K562 (cell line): Measurements from ENCODE around the gene SPTBN5. TPM values are rescaled to one million over a fixed set of nuclear protein-coding genes. Genes with fewer than 3 reads are reported as not detected.

Source experiments
- ATAC-seq: fragments of 200-7000 bp; cut with Tn5 transposase; 3 replicates; pipeline ENCODE4 v1.9.1; 2020; ENCODE audit warnings: moderate library complexity
- BruUV-seq: library from RNA; stranded (reverse); fragments of 400-500 nt; replicated peaks from 2 replicates; lab custom pipeline; 2021; lab: Mats Ljungman, UMichigan
- CTCF ChIA-PET: fragments of 300-600 bp; formaldehyde crosslinking; extraction: SDS; loops from one replicate; lab custom pipeline; 2021; ENCODE audit warnings: low intra/inter-chr PET ratio; lab: Yijun Ruan, JAX
- POLR2A ChIA-PET: fragments of 300-600, 350-650 bp; sonication (Branson Sonifier 250); formaldehyde crosslinking; extraction: SDS; loops from one replicate; lab custom pipeline; 2021; ENCODE audit warnings: antibody characterized with exemption, inconsistent platforms; lab: Yijun Ruan, JAX
- DNase-seq, 4 experiments: peaks; one replicate each; pipeline versions ENCODE4 v3.0.0 to v3.0.0-alpha.2; 2011 to 2018; ENCODE audit warnings: low spot score in 3 of 4, mixed read lengths in 3 of 4; ENCODE audit errors: extremely low read depth in 1 of 4
- FAIRE-seq: peaks from 2 replicates; lab custom pipeline; 2011; peaks lifted over from hg19 to GRCh38; lab: Jason Lieb, UNC
- H2AFZ ChIP-seq: 2 replicates; pipeline ENCODE4 v1.6.0; 2011; ENCODE audit warnings: low read depth, low read length, control low read depth, inconsistent platforms
- H3K27ac ChIP-seq: fragments of 200-600 bp; 3 replicates; pipeline ENCODE4 v1.8.0; 2011; ENCODE audit warnings: low read depth, mild to moderate bottlenecking, control low read depth, inconsistent platforms, low read length, moderate library complexity, mixed read lengths; ENCODE audit errors: extremely low read depth
- H3K27me3 ChIP-seq, 2 experiments: fragments of 300-600 bp in 1 of 2; 2 replicates in 1 of 2; 3 replicates in 1 of 2; pipeline versions ENCODE4 v1.6.0 to v1.8.0; 2011; ENCODE audit warnings: inconsistent platforms in 2 of 2, low read length in 2 of 2, mild to moderate bottlenecking in 1 of 2, mixed read lengths in 1 of 2, moderate library complexity in 1 of 2; ENCODE audit not compliant: control insufficient read depth in 2 of 2, insufficient read depth in 2 of 2
- H3K36me3 ChIP-seq: fragments of 300-600 bp; 3 replicates; pipeline ENCODE4 v1.8.0; 2011; ENCODE audit warnings: mild to moderate bottlenecking, low read length, inconsistent platforms; ENCODE audit not compliant: control insufficient read depth, insufficient read depth
- H3K4me1 ChIP-seq, 2 experiments: fragments of 200-600 bp in 1 of 2; replicated peaks in 1 of 2; 2 replicates in 1 of 2; 3 replicates in 1 of 2; pipeline versions ENCODE4 v1.5.1 to v1.8.0; 2011; ENCODE audit warnings: inconsistent platforms in 2 of 2, low read length in 2 of 2, mild to moderate bottlenecking in 1 of 2, mixed read lengths in 1 of 2, moderate library complexity in 1 of 2; ENCODE audit not compliant: control insufficient read depth in 2 of 2, insufficient read depth in 2 of 2
- H3K4me2 ChIP-seq: 2 replicates; pipeline ENCODE4 v1.6.1; 2011; ENCODE audit warnings: low read length, control low read depth, inconsistent platforms, mixed read lengths; ENCODE audit not compliant: insufficient read depth
- H3K4me3 ChIP-seq: fragments of 200-600 bp; sonication (generic), shearing (Covaris generic); 2 replicates; pipeline ENCODE4 v1.5.1; 2016; ENCODE audit warnings: control low read depth, inconsistent platforms
- H3K79me2 ChIP-seq: fragments of 200-600 bp; 3 replicates; pipeline ENCODE4 v1.8.0; 2011; ENCODE audit warnings: low read length, inconsistent platforms; ENCODE audit not compliant: control insufficient read depth, insufficient read depth
- H3K9ac ChIP-seq, 2 experiments: 2 replicates each; pipeline versions ENCODE4 v1.6.0 to v1.6.1; 2011; ENCODE audit warnings: low read depth in 2 of 2, low read length in 2 of 2, control low read depth in 1 of 2, inconsistent platforms in 1 of 2, mild to moderate bottlenecking in 1 of 2, mixed read lengths in 1 of 2; ENCODE audit not compliant: insufficient read depth in 1 of 2
- H3K9me1 ChIP-seq: one replicate; pipeline ENCODE4 v1.6.0; 2011; ENCODE audit warnings: inconsistent platforms, mild to moderate bottlenecking, low read length, moderate library complexity; ENCODE audit not compliant: control insufficient read depth, insufficient read depth
- H3K9me3 ChIP-seq: replicated peaks from 2 replicates; pipeline ENCODE4 v1.5.1; 2011; ENCODE audit warnings: low read depth, low read length, inconsistent platforms; ENCODE audit not compliant: control insufficient read depth, insufficient read depth
- H4K20me1 ChIP-seq: replicated peaks from 2 replicates; pipeline ENCODE4 v1.6.1; 2011; ENCODE audit warnings: low read length, inconsistent platforms, mixed read lengths; ENCODE audit not compliant: control insufficient read depth, insufficient read depth
- CBFA2T3 ChIP-seq: fragments of 450-650 bp; IDR thresholded peaks from 2 replicates; pipeline ENCODE4 v1.6.1; 2017
- FOXA3 ChIP-seq, 2 experiments: fragments of 450-650 bp in 1 of 2; sonication (generic) in 1 of 2; formaldehyde crosslinking; IDR thresholded peaks in 1 of 2; conservative IDR thresholded peaks in 1 of 2; 2 replicates each; pipeline versions ENCODE4 v1.4.0 to v1.8.0; 2020 to 2022; ENCODE audit warnings: mild to moderate bottlenecking in 2 of 2, missing genetic modification reagents in 1 of 2
- GABPB1 ChIP-seq: sonication (generic); formaldehyde crosslinking; IDR thresholded peaks from 2 replicates; pipeline ENCODE4 v1.8.0; 2022; ENCODE audit warnings: mild to moderate bottlenecking, missing genetic modification reagents
- HIVEP1 ChIP-seq: fragments of 250-450 bp; sonication (Bioruptor Pico); IDR thresholded peaks from 2 replicates; pipeline ENCODE4 v1.4.0; 2020; ENCODE audit warnings: mild to moderate bottlenecking
- MCM5 ChIP-seq: fragments of 450-650 bp; IDR thresholded peaks from 2 replicates; pipeline ENCODE4 v1.6.1; 2016; ENCODE audit warnings: low read depth
- MEIS2 ChIP-seq: fragments of 450-650 bp; IDR thresholded peaks from 2 replicates; pipeline ENCODE4 v1.6.1; 2014; ENCODE audit warnings: mild to moderate bottlenecking; ENCODE audit not compliant: partially characterized antibody
- NCOA2 ChIP-seq, 2 experiments: fragments of 450-650 bp; IDR thresholded peaks; 2 replicates each; pipeline ENCODE4 v1.6.1; 2018; ENCODE audit warnings: mild to moderate bottlenecking in 2 of 2, moderate library complexity in 1 of 2; ENCODE audit not compliant: partially characterized antibody in 2 of 2
- RBM25 ChIP-seq: fragments of 200-400 bp; formaldehyde crosslinking; IDR thresholded peaks from 2 replicates; pipeline ENCODE4 v1.6.1; 2018; ENCODE audit warnings: low read length, low read depth, moderate library complexity; ENCODE audit not compliant: severe bottlenecking
- TARDBP ChIP-seq: fragments of 450-650 bp; IDR thresholded peaks from 2 replicates; pipeline ENCODE4 v1.6.1; 2016
- ZFP36 ChIP-seq: fragments of 150-350 bp; IDR thresholded peaks from 2 replicates; pipeline ENCODE4 v1.6.1; 2018; ENCODE audit warnings: low read length, low read depth; ENCODE audit not compliant: partially characterized antibody
- ZNF696 ChIP-seq: fragments of 250-450 bp; sonication (Bioruptor Pico); conservative IDR thresholded peaks from 2 replicates; pipeline ENCODE4 v1.4.0; 2020; ENCODE audit warnings: mild to moderate bottlenecking, moderate library complexity
- ZNF699 ChIP-seq: fragments of 250-450 bp; sonication (Bioruptor Pico); IDR thresholded peaks from 2 replicates; pipeline ENCODE4 v1.8.0; 2021; ENCODE audit warnings: mild to moderate bottlenecking, moderate library complexity; ENCODE audit not compliant: insufficient replicate concordance
- WGBS: fragments of 100-300 bp; shearing (Covaris generic); methylation state at CpG from one replicate; pipeline ENCODE4 v1.1.6; 2016; ENCODE audit warnings: low coverage, mixed read lengths; ENCODE audit not compliant: insufficient coverage; ENCODE audit errors: missing lambda C conversion rate; 5-methylcytosine and 5-hydroxymethylcytosine counted together
- in situ Hi-C: fragments of 300-500 bp; cut with MboI; formaldehyde crosslinking; loops from 4 replicates; pipeline ENCODE4 v1.15.0; 2018; ENCODE audit warnings: inconsistent platforms, mixed read lengths
- intact Hi-C: fragments of 100-400 bp; cut with micrococcal nuclease; formaldehyde crosslinking; loops from 2 replicates; pipeline ENCODE4 v1.14.2; 2022
- polyA plus RNA-seq, 8 experiments: library from polyadenylated mRNA; depleted of rRNA in 4 of 8; stranded (reverse) in 5 of 8; unstranded in 3 of 8; fragments of >200 nt; fragmentation: Nextera tagmentation in 2 of 8; fragmentation: Illumina TruSeq in 1 of 8; extraction: Ambion mirVana in 2 of 8; extraction: Trizol in 1 of 8; gene quantifications; 2 replicates each; pipeline versions ENCODE4 v1.2.1 to v1.2.3, GENCODE V29; 2011 to 2014; ENCODE audit warnings: inconsistent platforms in 1 of 8, missing spikeins in 1 of 8
- total RNA-seq, 7 experiments: library from RNA; depleted of rRNA in 6 of 7; stranded (reverse); fragments of >200 nt in 6 of 7; fragmentation: Illumina TruSeq in 2 of 7; extraction: Trizol in 2 of 7; gene quantifications; 2 replicates each; pipeline versions ENCODE4 v1.2.1 to v1.2.3, GENCODE V29; 2011 to 2021; ENCODE audit warnings: low replicate concordance in 1 of 7
- TF ChIP-seq, protein P1 (sequence below), 2 experiments: fragments of 450-650 bp; IDR thresholded peaks; 2 replicates each; pipeline ENCODE4 v1.6.1; 2016
- TF ChIP-seq, protein P2 (sequence below): fragments of 450-650 bp; IDR thresholded peaks from 2 replicates; pipeline ENCODE4 v1.6.1; 2016

Gene SPTBN5
- total and polyA plus RNA-seq, 9 of the 15 experiments (the other 6 are each of a cell fraction or from before 2014, with no cell fraction given), result 0.02 TPM; not detected in 8

DNA sequence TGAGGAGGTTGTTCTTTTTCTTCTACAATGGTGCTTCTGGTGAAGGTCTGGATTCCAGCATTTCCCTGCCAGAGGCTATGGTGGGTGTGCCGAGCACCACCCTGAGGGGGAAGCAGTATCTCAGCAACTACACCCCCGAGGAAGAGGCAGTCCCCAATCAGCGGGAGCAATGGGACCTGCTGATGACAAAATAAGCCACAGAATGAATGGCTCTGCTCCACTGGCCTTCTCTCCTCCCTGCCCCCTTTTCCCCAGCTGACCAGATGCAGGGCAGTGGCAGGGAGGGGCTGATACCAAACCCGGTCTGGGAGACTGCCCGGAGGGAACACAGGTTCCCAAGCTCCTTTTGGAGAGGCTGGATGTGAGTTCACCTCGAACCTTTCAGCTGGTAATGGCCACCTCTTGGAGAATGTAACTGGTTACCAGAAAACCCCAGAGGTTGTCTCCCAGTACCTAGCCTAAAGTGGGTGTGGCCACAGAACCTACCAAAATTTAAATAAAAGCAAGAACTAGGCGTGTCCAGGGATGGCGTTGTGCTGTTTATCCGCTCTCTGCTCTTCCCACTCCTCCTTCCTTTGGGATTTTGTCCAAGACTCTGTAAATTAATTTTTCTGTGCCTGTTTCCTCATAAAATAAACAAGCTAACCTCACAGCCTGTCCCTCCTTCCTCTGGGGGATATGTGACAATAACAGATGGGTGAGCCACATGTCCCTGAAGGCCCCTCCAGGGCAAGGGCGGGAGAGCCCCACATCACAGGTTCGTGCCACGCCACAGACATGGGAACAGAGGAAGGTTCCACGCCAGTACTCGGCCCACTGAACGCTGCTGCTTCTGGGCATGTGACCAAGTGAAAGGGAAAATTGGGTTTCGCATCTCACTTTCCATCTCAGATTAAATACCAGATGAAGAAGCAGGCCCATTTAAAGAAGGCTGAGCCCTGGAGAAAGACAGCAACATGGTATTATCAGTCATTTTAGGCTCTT lies 35.1 kb upstream of the SPTBN5 start (continued):
- TF ChIP-seq, protein P1, sequence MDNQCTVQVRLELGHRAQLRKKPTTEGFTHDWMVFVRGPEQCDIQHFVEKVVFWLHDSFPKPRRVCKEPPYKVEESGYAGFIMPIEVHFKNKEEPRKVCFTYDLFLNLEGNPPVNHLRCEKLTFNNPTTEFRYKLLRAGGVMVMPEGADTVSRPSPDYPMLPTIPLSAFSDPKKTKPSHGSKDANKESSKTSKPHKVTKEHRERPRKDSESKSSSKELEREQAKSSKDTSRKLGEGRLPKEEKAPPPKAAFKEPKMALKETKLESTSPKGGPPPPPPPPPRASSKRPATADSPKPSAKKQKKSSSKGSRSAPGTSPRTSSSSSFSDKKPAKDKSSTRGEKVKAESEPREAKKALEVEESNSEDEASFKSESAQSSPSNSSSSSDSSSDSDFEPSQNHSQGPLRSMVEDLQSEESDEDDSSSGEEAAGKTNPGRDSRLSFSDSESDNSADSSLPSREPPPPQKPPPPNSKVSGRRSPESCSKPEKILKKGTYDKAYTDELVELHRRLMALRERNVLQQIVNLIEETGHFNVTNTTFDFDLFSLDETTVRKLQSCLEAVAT (IDR thresholded peaks at IDR 0.05), result no peak
- no peak for TF ChIP-seq CBFA2T3

DNA sequence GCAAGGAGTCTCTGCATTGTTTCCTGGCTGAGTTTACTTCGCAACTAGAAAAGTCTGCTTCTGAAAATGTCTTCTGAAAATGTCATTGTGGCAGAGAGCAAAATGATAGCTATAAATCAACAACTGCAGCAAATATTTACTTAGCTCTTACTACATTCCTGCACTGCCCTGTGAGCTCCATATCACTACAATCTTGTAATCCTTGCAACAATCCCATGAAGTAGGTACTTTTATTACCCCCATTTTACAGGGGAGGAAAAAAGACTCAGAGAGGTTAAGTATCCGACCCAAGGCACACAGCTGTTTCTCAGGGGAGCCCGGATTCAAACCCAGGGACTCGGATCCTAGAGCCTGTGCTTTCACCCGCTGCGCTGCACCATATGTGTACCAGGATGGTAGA lies 34.2 kb upstream of the SPTBN5 start:
- FAIRE-seq (no peak), DNase-seq (no peak), ATAC-seq (no peak)
- Histone ChIP-seq H2AFZ (no peak overlapping the region), H3K4me2 (no peak overlapping the region), H3K27ac (no peak overlapping the region), H3K4me3 (no peak overlapping the region), H3K27me3 (no peaks in the 10 kb centered on the region), H3K79me2 (no peaks in the 10 kb centered on the region), H3K9ac (no peak overlapping the region), H4K20me1 (no peaks in the 10 kb centered on the region), H3K36me3 (peaks cover 7% of the 10 kb centered on the region; the same call in 1 of the 3 replicates), H3K4me1 (peaks cover 0 to 6% of the 10 kb centered on the region in 2 experiments; a peak in 4 of 5 replicates), H3K9me3 (no peaks in the 10 kb centered on the region), H3K9me1 (no peaks in the 10 kb centered on the region)
- ChIA-PET POLR2A (interaction anchor here (0.7 to 0.8 kb wide), 2 partner anchors 14 to 80 kb away, joined by 3 read pairs; no protein-coding TSS in a partner anchor), CTCF (no interaction called here)
- in situ Hi-C loops (no loop called here), intact Hi-C loops (no loop called here)
- TF ChIP-seq ZNF699, result no peak
- peak; percentile 49 for TF ChIP-seq ZFP36
- TF ChIP-seq MEIS2, result peak; percentile 79
- TF ChIP-seq TARDBP, result no peak
- no peak for TF ChIP-seq NCOA2 (IDR thresholded peaks at IDR 0.05; ENCODE audit: partially characterized antibody in 2 of 2)
- no peak for TF ChIP-seq ZNF696
- TF ChIP-seq FOXA3 (CRISPR knock-in tag; conservative IDR thresholded peaks at IDR 0.05 in 1 of 2, IDR thresholded peaks at IDR 0.05 in 1 of 2), result peak in 1 of 2 experiments; percentile 60; a peak in 2 of 4 replicates
- no peak for TF ChIP-seq GABPB1 (CRISPR knock-in tag)
- TF ChIP-seq HIVEP1 (CRISPR knock-in tag), result no peak
- TF ChIP-seq, protein P2, sequence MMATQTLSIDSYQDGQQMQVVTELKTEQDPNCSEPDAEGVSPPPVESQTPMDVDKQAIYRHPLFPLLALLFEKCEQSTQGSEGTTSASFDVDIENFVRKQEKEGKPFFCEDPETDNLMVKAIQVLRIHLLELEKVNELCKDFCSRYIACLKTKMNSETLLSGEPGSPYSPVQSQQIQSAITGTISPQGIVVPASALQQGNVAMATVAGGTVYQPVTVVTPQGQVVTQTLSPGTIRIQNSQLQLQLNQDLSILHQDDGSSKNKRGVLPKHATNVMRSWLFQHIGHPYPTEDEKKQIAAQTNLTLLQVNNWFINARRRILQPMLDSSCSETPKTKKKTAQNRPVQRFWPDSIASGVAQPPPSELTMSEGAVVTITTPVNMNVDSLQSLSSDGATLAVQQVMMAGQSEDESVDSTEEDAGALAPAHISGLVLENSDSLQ, result peak; percentile 58; the same call in 1 of the 2 replicates
- no peak for TF ChIP-seq MCM5
- peak; percentile 45 for TF ChIP-seq RBM25
- BruUV-seq, result no TSS peak
- WGBS, result 94% methylated on average over 6 of the region's 6 CpGs
